ENCODE measurements around the gene SERPINA10.
"Not testable (repeated sequence)": the region's sequence is repeated elsewhere in the genome, so short reads cannot be mapped to it uniquely, and the experiment has no call there.

Gene SERPINA10

DNA sequence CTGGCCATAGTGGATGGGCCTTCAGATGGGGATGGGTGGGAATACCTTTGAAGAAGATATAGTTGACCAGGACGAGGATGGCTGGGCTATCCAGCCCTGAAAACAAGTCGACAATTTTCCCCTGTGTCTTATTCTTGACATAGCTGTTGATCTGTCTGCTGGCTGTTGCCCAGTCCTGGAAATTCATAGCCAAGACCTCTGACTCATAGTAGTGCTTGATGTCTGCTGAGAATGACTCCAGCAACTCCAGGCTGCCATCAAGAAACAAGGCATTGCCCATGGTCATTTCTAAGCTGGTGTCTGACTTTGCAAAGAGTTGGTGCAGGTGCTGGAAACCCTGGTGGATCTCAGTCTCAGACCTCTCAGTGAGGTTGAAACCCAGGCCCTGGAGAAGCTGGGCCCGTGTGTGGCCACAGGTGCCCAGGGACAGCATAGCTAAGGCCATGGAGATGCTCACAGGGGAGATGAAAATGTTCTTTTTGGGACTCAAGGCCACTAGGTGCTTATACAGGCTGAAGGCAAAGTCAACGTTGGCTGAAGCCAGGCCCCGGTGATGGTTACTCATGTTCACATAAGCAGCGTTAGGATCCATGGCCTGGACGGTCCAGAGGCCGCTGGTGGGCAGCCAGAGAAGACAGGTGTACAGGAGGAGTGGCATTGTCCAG, 21.1 kb upstream of the SERPINA10 start:
- no peak for DNase-seq

DNA sequence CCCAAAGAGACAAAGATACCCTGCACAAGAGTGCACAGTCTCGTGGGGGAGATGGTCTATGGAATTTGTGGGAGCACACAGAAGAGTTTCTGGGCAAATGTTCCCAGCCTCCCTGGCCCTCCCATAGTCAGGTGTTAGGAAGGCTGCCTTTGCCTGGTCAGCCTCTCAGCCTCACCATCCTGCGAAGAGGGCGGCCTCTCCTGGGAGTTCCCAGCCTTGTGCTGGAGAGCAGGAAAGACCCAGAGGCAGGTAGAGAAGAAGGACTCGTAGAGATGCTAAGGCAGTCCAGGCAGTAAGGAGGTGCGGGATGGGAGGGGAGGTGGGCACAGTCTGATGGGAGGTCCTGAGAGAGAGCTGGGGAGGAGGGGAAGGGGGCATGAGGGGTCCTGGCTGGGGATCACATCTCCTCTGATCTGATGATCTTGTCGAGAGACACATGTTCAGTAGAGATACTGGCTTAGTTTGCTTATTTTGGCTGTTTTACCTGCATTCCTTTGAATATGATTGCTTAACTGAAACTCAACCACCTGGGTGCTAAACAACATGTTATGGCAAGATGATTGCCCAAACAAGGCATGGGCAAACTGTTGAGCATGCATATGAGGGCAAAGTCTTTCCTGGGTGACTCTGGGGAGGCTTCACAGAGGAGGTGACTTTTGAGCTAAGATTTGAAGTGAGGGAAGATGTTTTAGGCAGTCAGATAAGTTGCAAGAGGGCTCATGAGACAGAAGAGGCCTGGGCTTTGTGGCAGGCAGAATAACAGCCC, 19.6 kb upstream of the SERPINA10 start:
- DNase-seq, result no peak

DNA sequence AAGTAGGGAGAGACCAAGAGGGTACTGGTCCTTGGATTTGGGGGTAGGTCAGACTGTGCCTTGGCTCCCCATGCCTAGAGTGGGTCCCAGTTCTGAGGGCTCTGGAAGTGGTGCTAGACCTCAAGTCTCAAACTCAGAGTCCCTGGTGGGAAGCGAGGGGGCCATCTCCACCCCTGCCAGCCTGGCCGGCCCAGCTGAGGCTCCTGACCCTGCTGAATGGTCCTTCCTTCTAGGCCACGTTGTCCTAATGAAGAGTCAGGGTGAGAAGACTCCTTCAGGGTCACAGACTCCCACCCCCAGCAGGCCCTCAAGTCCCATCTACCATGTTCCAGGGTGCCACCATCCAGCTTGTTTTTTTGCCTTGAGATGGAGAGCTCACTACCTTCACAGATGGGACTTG, 17.2 kb upstream of the SERPINA10 start:
- DNase-seq, result no peak

DNA sequence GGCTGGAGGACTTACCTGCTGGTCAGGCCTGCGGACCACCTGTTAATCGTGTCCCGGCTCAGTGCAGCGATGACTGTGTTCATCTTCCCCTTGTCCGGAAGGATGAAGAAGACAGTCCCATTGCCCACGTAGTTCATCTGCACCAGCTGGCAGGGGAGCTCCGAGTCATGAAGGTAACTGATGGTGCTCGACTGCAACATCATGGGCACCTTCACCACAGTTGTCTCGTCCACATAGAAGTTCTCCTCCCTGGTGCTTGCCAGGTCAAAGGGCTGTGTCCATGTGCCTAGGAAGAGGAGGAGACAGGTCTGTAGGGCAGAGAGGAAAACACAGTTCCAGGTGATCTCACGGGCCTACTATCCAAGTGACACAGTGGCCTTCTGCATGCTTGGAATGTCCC, 16.7 kb upstream of the SERPINA10 start:
- no peak for DNase-seq

DNA sequence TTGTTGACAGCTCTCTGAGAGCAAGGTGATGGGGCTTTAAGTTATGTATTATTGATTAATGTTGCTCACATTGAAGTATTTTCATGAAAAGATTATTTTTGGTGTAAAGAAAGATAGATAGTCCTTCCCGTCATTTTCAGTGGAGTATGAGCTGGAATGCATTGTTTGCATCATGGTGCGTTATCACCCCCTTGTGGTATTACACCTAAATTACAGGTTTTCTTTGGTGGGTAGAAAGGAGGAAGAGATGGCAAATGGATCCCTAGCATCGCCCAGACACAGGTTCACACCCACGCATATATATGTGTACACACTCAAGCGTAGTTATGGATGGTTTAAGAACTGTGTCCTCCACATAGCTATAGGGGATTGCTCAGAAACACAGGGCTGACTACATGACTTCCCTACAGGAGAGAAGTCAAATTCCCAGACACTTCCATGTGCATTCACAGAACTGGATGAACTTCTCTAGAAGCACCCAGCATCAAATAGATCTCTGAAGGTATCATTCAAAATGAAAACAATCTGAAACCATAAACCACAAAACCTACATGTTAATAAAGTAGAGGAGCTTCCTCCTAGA, 14.4 kb upstream of the SERPINA10 start:
- peak; percentile 30 for DNase-seq

DNA sequence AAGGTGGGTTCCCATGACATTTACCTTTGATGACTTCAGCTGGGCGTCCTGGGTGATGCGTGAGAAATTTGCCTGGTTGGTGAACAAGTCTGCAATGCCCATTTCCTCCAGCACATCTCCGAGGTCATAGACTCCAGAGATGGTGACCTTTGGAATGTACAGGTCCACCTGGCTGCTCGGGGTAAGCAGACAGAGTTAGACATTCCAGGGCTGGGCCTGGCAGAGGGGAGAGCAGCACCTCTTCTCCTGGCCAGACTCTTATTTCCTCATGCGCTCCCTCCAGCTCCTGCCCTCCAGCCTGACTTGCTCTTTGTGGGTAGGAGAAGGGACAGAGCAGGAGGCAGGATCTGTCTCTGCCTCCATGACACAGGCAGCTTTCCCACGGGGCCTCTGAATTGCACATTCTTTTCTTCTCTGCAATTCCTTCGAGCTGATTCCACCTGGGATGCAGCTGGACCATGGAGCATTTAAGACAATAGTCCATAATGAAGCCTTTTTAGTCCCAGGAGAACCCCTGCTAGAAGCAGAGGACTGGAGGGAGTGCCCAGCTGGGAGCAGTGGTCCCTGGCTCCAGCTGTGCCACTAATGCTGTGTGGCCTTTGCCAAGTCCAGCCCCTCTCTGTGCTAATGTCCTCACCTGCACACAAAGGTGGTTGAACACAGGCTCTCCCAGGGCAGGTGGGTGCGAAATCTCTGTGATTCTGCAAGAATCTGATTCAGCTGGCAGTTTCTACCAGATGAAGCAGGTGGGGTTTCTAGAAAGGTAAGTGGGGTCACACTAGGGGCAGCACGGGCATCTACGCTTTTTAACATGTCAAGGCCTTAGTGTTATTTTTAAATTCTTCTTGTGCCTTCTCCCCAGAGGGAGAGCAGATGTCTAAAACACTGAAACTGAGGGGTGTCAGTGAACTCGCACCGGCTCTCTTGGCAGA, 13.2 kb upstream of the SERPINA10 start:
- no peak for DNase-seq

DNA sequence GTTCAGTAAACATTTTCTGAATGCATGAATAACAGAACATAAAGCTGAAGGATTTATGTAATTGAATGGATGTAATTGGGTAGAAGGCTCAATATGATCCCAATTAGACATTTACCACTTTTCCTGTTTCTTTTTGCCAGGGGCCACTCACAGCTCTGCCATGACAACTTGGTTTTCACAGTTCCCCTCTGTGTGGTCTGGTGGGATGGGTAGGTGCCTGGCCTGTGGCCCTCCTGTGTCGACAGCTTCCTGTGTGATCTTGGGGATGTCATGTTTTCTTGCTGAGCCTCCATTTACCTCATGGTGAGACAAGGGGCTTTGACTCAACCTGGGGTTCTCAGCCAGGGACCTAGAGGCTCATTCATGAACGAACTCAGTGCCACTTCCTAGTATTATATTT, 12.6 kb upstream of the SERPINA10 start:
- no peak for DNase-seq

DNA sequence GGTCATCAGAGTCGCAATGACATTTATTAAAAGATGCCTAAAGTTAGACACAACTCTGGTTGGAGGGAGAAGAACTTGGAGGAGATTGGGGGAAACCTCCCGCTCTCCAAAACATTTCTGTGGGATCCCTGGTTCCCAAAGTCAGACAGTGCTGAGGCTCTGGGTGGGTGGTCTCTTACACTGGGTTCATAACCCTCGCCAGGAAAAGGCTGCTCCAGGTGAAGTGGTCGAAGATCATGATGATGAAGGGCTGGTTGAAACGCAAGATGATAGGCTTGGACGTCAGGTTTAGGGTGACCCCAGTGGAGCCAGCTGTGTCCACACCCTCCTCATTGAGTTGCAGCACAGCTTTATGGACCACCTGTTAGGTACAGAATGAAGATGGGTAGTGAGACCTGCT, 11.2 kb upstream of the SERPINA10 start:
- no peak for DNase-seq

DNA sequence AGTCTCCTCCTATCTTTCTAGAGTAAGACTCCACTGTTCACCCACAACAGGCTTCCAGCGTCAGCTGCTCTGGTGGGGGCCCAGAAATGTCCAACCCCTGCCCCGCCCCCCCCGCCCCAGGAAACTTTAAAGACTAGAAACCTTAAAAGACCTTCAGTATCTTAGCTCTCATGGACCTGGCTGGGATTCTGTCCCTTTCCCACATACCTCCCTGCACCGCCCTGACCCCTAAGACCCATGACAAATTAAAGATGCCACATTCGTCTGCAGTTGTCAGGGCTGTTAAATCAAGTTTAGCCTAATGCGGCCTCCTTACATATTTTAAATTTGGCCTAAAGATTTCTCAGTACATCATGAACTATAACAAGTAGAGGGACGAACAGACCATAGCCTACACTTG, 10.0 kb upstream of the SERPINA10 start:
- DNase-seq, result no peak

DNA sequence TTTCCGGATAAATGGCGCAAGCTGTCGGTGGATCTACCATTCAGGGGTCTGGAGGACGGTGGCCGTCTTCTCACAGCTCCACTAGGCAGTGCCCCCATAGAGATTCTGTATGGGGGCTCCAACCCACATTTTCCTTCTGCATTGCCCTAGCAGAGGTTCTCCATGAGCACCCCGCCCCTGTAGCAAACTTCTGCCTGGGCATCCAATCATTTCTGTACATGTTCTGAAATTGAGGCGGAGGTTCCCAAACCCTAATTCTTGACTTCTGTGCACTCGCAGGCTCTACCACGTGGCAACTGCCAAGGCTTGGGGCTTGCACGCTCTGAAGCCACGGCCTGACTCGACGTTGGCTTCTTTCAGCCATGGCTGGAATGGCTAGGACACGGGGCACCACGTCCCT, 5.1 kb upstream of the SERPINA10 start:
- DNase-seq, result no peak

DNA sequence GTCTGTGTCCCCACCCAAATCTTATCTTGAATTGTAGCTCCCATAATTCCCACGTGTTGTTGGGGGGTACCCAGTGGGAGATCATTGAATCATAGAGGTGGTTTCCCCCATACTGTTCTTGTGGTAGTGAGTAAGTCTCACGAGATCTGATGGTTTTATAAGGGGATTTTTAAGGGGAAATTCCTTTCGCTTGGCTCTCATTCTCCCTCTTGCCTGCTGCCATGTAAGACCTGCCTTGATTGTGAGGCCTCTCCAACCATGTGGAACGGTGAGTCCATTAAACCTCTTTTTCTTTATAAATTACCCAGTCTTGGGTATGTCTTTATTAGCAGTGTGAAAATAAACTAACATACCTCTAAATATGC, 3.1 kb upstream of the SERPINA10 start:
- DNase-seq, result not testable (repeated sequence)

DNA sequence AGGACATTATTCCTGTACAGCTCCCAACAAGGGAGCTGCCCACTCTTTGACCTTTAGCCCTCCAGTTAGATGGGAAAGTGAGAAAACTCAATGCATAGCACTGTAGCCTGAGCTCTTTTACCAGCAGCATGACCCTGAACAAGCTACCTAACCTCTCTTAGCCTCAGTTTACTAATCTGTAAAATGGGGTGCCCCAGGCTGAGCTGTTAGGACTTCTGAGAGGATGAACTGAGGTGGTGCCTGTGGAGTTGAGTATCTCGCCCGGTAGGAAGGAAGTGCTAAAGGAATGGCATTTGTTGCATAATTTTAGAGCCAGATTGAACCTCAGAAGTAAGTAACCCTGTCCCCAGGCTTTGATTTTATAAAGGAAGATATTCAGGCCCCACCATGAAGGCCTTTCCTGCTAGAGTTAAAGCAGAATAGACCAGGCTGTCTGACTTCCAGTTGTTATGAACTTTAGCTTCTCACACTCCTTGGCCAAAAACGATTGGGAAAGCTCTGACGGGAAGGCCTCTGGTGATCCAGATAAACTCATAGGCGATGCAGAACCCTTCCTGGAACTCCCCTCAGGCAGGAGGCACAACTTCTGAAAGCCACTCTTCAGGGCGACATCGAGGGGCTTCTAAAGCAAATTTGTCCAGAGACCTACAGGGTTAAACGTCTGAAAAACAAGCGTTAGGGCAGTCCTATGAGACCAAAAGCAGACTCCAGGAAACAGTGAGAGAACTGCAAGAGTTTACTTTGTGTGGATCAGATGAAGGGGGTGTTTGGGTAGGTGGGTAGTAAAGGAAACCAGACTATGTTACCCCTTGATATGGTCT, 2.5 kb upstream of the SERPINA10 start:
- DNase-seq, result no peak

DNA sequence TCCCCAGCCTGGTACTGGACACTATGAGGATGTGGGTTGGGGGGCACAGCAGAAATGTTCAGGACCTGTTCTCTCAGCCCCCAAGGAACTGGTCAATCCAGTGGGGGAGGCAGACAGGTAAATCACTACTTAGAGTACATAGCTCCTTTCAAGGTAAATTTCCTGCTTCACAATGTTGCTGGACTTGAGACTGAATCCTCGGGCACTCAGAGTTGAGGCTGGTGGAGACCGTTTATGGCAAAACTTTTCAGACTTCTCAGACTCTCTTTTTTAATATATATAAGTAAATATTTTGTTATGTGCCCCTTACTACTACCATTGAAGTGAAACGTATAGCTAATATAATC, 483 bp upstream of the SERPINA10 start:
- no peak for DNase-seq

DNA sequence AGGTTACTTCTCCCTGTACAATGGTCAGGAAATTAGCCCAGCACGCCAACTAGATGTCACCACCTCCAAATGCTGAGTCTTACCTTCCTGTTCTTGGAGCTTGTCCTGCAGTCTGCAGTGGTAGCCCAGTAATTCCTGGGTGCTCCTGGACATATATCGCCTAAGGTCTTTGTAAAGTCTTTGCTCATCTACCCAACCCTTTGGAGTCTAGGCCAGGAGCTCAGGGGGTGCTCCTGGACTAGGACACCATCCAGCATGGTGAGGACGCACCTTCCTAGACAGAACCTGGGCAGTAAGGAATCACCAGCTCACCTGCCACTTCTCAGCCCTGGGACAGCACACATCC, 569 bp downstream of the SERPINA10 start:
- no peak for DNase-seq

DNA sequence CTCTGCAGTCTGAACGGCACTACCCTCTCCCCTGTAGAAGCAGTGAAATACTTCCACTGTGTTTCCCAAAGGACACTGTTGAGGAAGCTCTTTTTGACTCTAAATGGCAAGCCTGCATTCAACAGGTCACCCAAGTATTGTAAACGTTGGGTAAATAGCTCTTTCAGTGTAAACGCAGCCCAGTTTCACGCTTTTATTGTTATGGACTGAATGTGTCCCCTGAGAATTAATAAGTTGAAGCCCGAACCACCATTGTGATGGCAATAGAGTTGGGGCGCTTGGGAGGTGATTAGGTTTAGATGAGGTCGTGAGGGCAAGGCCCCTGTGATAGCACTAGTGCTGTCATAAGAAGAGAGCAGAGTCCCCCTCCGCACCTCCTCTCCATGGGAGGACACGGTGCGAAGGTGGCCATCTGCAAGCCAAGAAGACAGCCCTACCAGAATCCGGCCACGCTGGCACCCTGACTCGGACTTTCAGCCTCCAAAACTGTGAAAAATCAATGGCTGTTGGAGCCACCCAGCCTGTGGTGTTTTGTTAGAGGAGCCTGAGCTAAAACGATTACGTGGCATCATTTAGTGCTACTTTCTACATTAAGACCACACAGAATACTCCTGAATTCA, 1.1 kb downstream of the SERPINA10 start:
- no peak for DNase-seq

DNA sequence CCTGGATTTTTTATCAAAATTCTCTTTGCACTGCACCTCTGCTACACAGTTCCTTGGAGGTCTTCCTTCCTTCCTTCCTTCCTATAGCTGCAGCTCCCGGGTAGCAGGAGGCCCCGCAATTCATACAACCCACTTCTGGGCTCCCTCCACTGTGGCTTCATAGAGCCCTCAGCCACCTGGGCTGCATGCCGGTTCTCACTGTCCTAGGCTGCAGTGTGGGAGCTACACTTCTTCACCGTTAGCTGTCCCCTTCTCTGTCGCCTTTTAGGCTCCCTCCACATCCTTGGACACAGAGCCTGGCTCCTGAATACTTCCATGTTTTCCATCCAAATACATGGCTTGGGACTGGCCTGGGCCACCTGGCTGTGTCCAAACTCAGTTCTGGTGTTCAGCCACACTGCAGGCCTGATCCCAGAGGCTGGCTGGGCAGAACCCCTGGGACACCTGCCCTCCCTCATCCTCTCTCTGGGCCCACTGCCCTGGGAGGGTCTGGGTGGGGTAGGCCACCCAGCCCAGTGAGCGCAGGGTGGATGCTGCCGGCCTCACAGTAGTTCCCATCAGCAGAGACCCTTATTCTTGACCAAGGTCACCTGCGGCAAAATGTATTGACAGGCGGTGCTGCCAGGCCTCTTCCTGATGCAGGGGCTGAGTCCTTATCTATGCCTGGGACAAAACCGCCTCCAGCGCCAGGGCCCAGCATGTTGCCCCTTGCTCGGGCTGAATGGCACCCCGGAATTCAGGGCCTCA, 1.7 kb downstream of the SERPINA10 start:
- DNase-seq, result no peak

DNA sequence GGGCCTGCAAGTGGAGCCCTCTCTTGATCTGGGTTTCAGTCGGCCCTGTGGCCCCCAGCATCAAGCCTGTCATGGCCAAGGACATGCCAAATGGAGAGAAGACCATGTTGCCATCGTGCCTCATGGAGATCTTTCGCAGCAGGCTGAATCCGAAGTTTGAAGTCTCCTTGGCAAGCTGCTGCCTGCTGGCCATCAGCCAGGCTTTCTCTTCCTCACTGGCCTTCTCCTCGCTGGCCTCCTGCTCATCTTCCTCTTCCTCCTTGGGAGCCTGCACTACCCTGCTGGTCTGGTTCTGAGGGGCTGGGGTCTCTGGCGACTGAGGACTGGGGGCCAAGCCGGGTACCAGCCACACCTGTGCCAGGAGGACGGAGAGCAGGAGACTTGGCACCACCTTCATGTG, 2.9 kb downstream of the SERPINA10 start:
- DNase-seq, result no peak

DNA sequence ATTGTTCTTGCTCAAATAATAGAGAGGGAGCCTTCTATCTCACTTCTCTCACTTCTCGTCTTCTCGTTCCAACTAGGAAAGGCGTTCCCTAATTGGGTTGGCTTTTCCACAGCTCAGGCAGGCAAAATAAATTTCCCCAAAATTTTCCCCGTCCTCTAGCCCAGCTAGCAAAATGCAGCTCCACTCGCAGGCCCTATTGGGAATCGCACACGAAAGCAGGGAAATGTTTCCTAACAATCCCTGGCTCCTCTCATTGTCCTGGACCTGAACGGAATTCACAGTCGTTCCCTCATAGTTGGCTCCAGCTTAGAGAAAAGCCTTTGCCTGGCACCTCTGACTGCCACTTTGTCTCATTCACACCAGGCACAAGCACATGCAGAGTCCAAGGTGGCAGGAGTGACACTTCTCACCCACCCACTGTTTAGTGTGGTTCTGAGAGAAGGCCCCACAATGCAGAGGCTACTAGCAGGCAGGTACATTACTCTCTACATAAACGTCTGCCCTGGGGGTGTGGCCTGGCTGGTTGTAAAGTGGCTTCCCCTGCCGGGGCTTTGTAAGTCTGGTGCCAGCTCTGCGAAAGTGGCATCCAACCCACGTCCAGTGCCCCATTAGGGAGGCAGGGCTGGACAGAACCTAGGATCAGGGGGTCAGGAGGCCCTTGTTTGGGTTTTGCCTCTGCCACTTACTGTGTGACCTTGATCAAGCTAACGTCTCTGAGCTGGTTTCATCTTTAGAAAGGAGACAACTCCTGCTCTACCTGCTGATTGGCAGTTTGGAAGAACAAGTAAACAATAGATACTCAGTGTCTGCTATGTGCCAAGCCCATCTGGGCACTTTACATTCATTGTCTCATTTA, 4.2 kb downstream of the SERPINA10 start:
- DNase-seq, result no peak

DNA sequence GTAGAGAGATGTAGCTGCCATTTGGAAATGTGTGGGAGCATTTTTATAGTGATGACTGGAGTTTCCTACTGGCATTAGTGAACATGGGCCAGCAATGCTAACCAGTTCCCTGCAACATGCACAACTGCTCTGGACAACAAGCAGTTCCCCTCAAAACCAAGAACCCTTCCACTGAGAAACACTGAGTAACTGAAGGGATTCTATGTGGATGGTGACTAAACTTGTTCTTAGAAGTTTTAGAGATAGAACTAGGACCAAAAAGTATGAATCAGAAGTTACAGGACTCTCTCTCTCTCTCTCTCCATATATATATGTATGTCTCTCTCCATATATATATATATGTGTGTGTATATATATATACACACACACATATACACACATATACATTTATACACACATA, 7.9 kb downstream of the SERPINA10 start:
- no peak for DNase-seq

DNA sequence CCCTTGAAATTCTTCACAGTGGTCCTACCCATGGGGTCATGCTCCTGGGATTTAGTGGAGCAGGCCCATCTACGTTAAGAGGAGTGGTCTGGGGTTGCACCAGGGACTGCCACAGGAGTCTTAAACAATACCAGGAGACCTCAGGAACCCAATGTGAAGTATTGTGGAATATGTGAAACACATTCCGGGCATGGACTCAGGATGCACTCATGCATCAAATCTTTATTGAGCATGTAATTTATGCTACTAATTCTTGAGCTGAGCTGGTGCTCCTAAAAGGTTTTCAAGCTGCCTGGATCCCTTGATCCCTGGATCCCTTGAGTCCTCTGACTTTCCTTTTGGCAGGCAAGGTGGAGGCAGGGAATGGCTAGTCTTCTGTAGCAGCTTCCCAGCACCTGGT, 8.8 kb downstream of the SERPINA10 start:
- DNase-seq, result no peak

Measured in activated CD4-positive, alpha-beta T cell treated with anti-CD3 and anti-CD28 coated beads, Interleukin-2, Interleukin-6, amounts not matched to agents 100 ng/mL and 50 ng/mL, durations not matched to agents 16 hours and 8 hours (primary cell).